IPS-15b (cell line): ENCODE measurements around the gene CTBP2.

Experiments used
- H3K27me3 ChIP-seq: one replicate; pipeline ENCODE4 v1.6.1; 2013; ENCODE audit warnings: low read length; ENCODE audit not compliant: control insufficient read depth, insufficient read depth
- H3K36me3 ChIP-seq: one replicate; pipeline ENCODE4 v1.6.1; 2013; ENCODE audit warnings: low read length; ENCODE audit not compliant: control insufficient read depth, insufficient read depth
- H3K4me1 ChIP-seq: one replicate; pipeline ENCODE4 v1.6.1; 2013; ENCODE audit warnings: mild to moderate bottlenecking, low read length; ENCODE audit not compliant: control insufficient read depth, insufficient read depth
- H3K4me3 ChIP-seq: one replicate; pipeline ENCODE4 v1.5.1; 2013; ENCODE audit warnings: low read depth, low read length
- H3K9ac ChIP-seq: one replicate; pipeline ENCODE4 v1.6.1; 2013; ENCODE audit warnings: low read depth, mild to moderate bottlenecking, low read length
- H3K9me3 ChIP-seq: one replicate; pipeline ENCODE4 v1.6.1; 2013; ENCODE audit warnings: mild to moderate bottlenecking, low read length; ENCODE audit not compliant: control insufficient read depth, insufficient read depth

The CTBP2 gene

GRCh38 chr10:125159932-125160855 is at the start of gene CTBP2:
Gene CTBP2 (minus strand): TSS chr10:125160563.
- peaks cover 9% of the 10 kb centered on the region for H3K4me1 ChIP-seq
- H3K36me3 ChIP-seq = no peaks in the 10 kb centered on the region
- H3K4me3 ChIP-seq = peak within 1 kb of the TSS; percentile 75
- H3K27me3 ChIP-seq = no peaks in the 10 kb centered on the region
- H3K9me3 ChIP-seq = no peaks in the 10 kb centered on the region
- peak within 1 kb of the TSS; percentile 92 for H3K9ac ChIP-seq

- H3K36me3 ChIP-seq = no peaks in the 10 kb centered on the region
- no peaks in the 10 kb centered on the region for H3K9me3 ChIP-seq
- no peaks in the 10 kb centered on the region for H3K4me1 ChIP-seq
- H3K4me3 ChIP-seq = no peak overlapping the region
- H3K9ac ChIP-seq = no peak overlapping the region
- no peaks in the 10 kb centered on the region for H3K27me3 ChIP-seq
These were observed 49.4 kb upstream of the CTBP2 start for GRCh38 chr10:125209591-125210355.

- Histone ChIP-seq H3K27me3 (no peaks in the 10 kb centered on the region), H3K4me3 (no peak overlapping the region)
These were observed 48.6 kb upstream of the CTBP2 start for GRCh38 chr10:125208854-125209565.

GRCh38 chr10:125206623-125207022 is 46.3 kb upstream of the CTBP2 start:
- H3K27me3 ChIP-seq = no peaks in the 10 kb centered on the region
- no peaks in the 10 kb centered on the region for H3K36me3 ChIP-seq
- H3K4me3 ChIP-seq = no peak overlapping the region
- H3K9me3 ChIP-seq = no peaks in the 10 kb centered on the region
- no peak overlapping the region for H3K9ac ChIP-seq
- no peaks in the 10 kb centered on the region for H3K4me1 ChIP-seq

More at GRCh38 chr10:125208854-125209565, 48.6 kb upstream of the CTBP2 start:
- H3K4me1 ChIP-seq = no peaks in the 10 kb centered on the region
- no peaks in the 10 kb centered on the region for H3K9me3 ChIP-seq
- H3K36me3 ChIP-seq = no peaks in the 10 kb centered on the region
- H3K9ac ChIP-seq = no peak overlapping the region

- no peak overlapping the region for H3K4me3 ChIP-seq
- H3K27me3 ChIP-seq = no peaks in the 10 kb centered on the region
- no peaks in the 10 kb centered on the region for H3K4me1 ChIP-seq
- no peaks in the 10 kb centered on the region for H3K9me3 ChIP-seq
- H3K9ac ChIP-seq = no peak overlapping the region
- H3K36me3 ChIP-seq = no peaks in the 10 kb centered on the region
These were observed 45.1 kb upstream of the CTBP2 start for GRCh38 chr10:125205431-125205830.

- H3K27me3 ChIP-seq = no peaks in the 10 kb centered on the region
- H3K9me3 ChIP-seq = no peaks in the 10 kb centered on the region
- no peak overlapping the region for H3K4me3 ChIP-seq
- no peak overlapping the region for H3K9ac ChIP-seq
- H3K4me1 ChIP-seq = no peaks in the 10 kb centered on the region
- H3K36me3 ChIP-seq = no peaks in the 10 kb centered on the region
These were observed 44.0 kb upstream of the CTBP2 start for GRCh38 chr10:125204400-125204799.

GRCh38 chr10:125203186-125203800 is 42.9 kb upstream of the CTBP2 start:
- Histone ChIP-seq H3K36me3 (no peaks in the 10 kb centered on the region), H3K9ac (no peak overlapping the region), H3K4me3 (no peak overlapping the region), H3K9me3 (no peaks in the 10 kb centered on the region), H3K4me1 (no peaks in the 10 kb centered on the region), H3K27me3 (no peaks in the 10 kb centered on the region)

GRCh38 chr10:125201791-125202622 is 41.6 kb upstream of the CTBP2 start:
- no peaks in the 10 kb centered on the region for H3K9me3 ChIP-seq
- H3K4me3 ChIP-seq = no peak overlapping the region
- H3K4me1 ChIP-seq = no peaks in the 10 kb centered on the region
- no peaks in the 10 kb centered on the region for H3K27me3 ChIP-seq
- no peaks in the 10 kb centered on the region for H3K36me3 ChIP-seq
- H3K9ac ChIP-seq = no peak overlapping the region

- no peak overlapping the region for H3K9ac ChIP-seq
- H3K27me3 ChIP-seq = no peaks in the 10 kb centered on the region
- no peaks in the 10 kb centered on the region for H3K9me3 ChIP-seq
These were observed 40.8 kb upstream of the CTBP2 start for GRCh38 chr10:125201108-125201524.

GRCh38 chr10:125200396-125200795 is 40.0 kb upstream of the CTBP2 start:
- H3K36me3 ChIP-seq = no peaks in the 10 kb centered on the region
- H3K9ac ChIP-seq = no peak overlapping the region
- H3K4me3 ChIP-seq = no peak overlapping the region
- H3K4me1 ChIP-seq = no peaks in the 10 kb centered on the region
- H3K9me3 ChIP-seq = no peaks in the 10 kb centered on the region
- no peaks in the 10 kb centered on the region for H3K27me3 ChIP-seq

More at GRCh38 chr10:125201108-125201524, 40.8 kb upstream of the CTBP2 start:
- Histone ChIP-seq H3K4me1 (no peaks in the 10 kb centered on the region), H3K4me3 (no peak overlapping the region), H3K36me3 (no peaks in the 10 kb centered on the region)
